Activated naive CD4-positive, alpha-beta T cell treated with anti-CD3 and anti-CD28 coated beads, Interleukin-2, amount 50 U/mL, for 24 hours (primary cell): ENCODE results near the gene NECAB2.

ENCODE experiments used
- H3K27ac Mint-ChIP-seq: one replicate; pipeline ENCODE4 v1.8.0; 2021; ENCODE audit warnings: mild to moderate bottlenecking, mixed read lengths
- H3K27me3 Mint-ChIP-seq: one replicate; pipeline ENCODE4 v1.8.0; 2021; ENCODE audit warnings: mixed read lengths
- H3K36me3 Mint-ChIP-seq: one replicate; pipeline ENCODE4 v1.8.0; 2021; ENCODE audit warnings: mixed read lengths
- H3K4me1 Mint-ChIP-seq: one replicate; pipeline ENCODE4 v1.8.0; 2021; ENCODE audit warnings: mixed read lengths
- H3K4me3 Mint-ChIP-seq: one replicate; pipeline ENCODE4 v1.8.0; 2021; ENCODE audit warnings: mild to moderate bottlenecking, mixed read lengths
- H3K9me3 Mint-ChIP-seq: one replicate; pipeline ENCODE4 v1.8.0; 2021; ENCODE audit warnings: mixed read lengths

The NECAB2 gene

DNA sequence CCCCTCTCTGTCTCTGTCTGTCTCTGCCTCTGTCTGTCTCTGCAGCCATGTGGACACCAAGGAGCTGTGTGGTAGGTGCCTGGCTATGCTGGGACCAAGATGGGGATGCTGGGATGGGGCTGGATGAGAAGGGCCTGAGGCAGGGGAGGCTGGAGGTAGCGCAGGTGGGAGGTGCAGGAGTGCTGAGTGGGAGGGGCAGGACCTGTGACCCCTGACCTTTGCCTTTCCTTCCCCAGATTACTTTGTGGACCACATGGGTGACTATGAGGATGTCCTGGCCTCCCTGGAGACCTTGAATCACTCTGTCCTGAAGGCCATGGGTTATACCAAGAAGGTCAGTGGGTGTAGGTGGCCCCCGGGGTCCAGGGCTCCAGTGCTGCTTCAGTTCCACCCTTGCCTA lies 12.8 kb downstream of the NECAB2 start:
- Mint-ChIP-seq H3K4me3 (no peak overlapping the region), H3K27ac (no peak overlapping the region), H3K9me3 (peaks cover 6% of the 10 kb centered on the region), H3K27me3 (no peaks in the 10 kb centered on the region), H3K36me3 (no peaks in the 10 kb centered on the region), H3K4me1 (no peaks in the 10 kb centered on the region)

DNA sequence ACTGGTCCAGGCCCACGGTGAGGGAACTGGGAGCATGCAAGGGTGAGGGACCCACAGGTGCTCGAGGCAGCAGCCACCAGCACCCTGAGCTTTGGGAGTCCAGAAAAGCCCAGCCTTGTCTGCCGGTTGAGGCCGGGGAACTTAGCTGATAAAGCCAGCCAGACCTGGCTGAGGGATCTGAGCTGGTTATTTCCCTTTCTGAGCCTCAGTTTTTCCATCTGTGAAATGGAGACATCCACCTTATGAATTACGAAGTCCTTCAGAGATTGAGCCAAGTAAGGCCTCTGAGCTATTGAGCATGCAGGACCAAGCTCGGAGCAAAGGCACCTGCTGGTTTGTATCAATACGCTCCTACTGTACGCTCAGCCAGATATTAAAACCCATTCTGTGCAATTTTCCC lies 13.8 kb downstream of the NECAB2 start:
- H3K4me3 Mint-ChIP-seq: no peak overlapping the region
- H3K27ac Mint-ChIP-seq: no peak overlapping the region
- no peaks in the 10 kb centered on the region for H3K36me3 Mint-ChIP-seq
- no peaks in the 10 kb centered on the region for H3K4me1 Mint-ChIP-seq
- no peaks in the 10 kb centered on the region for H3K27me3 Mint-ChIP-seq
- H3K9me3 Mint-ChIP-seq: peaks cover 6% of the 10 kb centered on the region

DNA sequence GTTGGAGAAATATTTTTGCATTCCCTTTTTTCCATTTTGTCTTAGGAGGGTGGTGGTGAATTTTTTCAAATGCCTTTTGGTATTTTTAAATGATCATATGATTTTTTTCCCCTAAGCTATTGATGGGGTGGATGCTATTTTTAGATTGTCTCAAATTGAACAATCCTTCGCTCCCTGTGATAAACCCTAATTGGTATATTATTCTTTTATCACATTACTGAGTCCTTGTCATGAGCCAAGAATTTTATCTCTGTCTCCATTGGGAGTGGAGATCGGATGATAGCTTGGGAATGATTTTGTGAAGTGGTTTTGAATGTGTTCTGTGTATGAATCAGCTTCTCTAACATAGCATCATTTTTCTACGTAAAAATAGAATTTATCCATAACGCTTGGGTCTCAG lies 15.4 kb downstream of the NECAB2 start:
- no peaks in the 10 kb centered on the region for H3K36me3 Mint-ChIP-seq

DNA sequence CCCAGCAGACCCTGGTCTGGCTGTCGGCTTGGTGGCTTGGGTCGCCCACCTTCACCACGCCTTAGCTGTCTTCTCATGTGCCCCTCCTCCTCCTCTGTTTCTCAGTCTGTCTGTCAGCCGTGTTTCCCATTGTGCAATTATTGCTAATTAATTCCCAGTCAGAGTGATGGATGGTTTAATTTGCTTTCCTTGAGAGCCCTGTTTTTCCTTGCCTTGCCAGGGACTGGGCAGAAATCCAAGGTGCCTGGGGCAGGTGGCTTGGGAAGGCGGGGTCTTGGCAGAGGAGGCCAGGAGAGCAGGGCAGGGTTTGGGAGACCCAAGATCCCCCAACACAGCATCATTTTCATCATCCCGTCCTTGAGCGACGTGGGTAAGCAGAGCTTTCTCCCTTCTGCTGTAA lies 21.3 kb downstream of the NECAB2 start:
- H3K4me3 Mint-ChIP-seq: no peak overlapping the region
- H3K36me3 Mint-ChIP-seq: no peaks in the 10 kb centered on the region
- no peak overlapping the region for H3K27ac Mint-ChIP-seq
- no peaks in the 10 kb centered on the region for H3K9me3 Mint-ChIP-seq
- H3K27me3 Mint-ChIP-seq: peaks cover 8% of the 10 kb centered on the region
- no peaks in the 10 kb centered on the region for H3K4me1 Mint-ChIP-seq

More for the DNA sequence above, 15.4 kb downstream of the NECAB2 start:
- H3K4me1 Mint-ChIP-seq: no peaks in the 10 kb centered on the region
- no peaks in the 10 kb centered on the region for H3K27me3 Mint-ChIP-seq
- H3K9me3 Mint-ChIP-seq: peaks cover 6% of the 10 kb centered on the region
- no peak overlapping the region for H3K27ac Mint-ChIP-seq
- no peak overlapping the region for H3K4me3 Mint-ChIP-seq

DNA sequence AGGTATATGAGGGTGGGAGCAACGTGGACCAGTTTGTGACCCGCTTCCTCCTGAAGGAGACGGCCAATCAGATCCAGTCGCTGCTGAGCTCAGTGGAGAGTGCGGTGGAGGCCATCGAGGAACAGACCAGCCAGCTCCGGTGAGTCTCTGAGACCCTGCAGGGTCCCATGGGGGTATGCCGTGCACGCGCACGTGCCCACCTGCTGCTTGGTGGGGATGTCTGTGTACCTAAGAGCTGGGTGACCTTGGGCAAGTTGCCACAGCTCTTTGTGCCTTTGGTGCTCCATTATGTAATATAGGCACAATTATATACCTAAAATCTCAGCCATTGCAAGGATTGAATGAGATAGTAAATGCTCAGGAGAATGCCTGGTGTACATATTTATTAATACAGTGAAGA lies 22.4 kb downstream of the NECAB2 start:
- no peak overlapping the region for H3K27ac Mint-ChIP-seq
- H3K4me1 Mint-ChIP-seq: no peaks in the 10 kb centered on the region
- H3K36me3 Mint-ChIP-seq: no peaks in the 10 kb centered on the region
- no peaks in the 10 kb centered on the region for H3K9me3 Mint-ChIP-seq
- no peak overlapping the region for H3K4me3 Mint-ChIP-seq
- peaks cover 11% of the 10 kb centered on the region for H3K27me3 Mint-ChIP-seq

DNA sequence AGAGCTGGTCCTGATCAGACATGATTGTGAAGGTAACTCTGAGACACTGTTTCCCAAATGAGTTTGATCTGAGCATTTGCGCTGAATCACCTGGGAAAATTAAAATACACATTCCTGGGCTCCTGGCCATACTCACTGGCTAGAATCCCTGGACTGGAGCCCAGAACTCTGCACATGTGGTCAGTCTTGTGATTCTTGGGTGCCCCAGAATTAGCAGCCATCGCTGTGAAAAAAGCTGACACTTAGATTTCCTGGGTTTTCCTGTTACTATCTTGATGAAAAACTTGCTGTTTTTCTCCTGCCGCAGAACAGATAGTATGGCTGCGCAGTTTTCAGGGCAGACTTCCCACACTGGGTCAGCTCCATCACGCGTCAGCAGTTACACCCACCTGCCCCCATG lies 24.6 kb downstream of the NECAB2 start:
- no peak overlapping the region for H3K27ac Mint-ChIP-seq
- H3K9me3 Mint-ChIP-seq: no peaks in the 10 kb centered on the region
- peaks cover 16% of the 10 kb centered on the region for H3K27me3 Mint-ChIP-seq
- H3K4me1 Mint-ChIP-seq: peaks cover 3% of the 10 kb centered on the region
- H3K36me3 Mint-ChIP-seq: no peaks in the 10 kb centered on the region
- H3K4me3 Mint-ChIP-seq: no peak overlapping the region

DNA sequence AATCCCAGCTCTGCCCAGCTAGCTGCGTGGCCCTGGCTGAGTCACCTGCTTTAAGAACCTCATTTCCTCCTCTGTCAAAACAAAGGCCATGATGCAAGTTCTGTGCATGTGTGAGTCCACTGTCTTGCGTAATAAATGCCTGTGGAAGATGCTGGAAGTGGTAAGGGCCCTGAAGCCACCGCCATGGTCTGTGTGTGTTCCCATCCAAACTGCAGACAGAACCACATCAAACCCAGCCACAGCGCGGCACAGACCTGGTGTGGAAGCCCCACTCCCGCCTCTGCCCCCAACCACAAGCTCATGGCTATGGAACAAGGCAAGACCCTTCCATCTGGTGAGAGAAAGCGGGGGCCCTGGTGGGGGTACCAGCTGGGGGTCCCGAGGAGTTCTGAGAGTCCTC lies 26.0 kb downstream of the NECAB2 start:
- Mint-ChIP-seq H3K4me1 (peaks cover 3% of the 10 kb centered on the region), H3K27ac (no peak overlapping the region), H3K27me3 (peaks cover 16% of the 10 kb centered on the region), H3K4me3 (no peak overlapping the region), H3K36me3 (no peaks in the 10 kb centered on the region), H3K9me3 (no peaks in the 10 kb centered on the region)

DNA sequence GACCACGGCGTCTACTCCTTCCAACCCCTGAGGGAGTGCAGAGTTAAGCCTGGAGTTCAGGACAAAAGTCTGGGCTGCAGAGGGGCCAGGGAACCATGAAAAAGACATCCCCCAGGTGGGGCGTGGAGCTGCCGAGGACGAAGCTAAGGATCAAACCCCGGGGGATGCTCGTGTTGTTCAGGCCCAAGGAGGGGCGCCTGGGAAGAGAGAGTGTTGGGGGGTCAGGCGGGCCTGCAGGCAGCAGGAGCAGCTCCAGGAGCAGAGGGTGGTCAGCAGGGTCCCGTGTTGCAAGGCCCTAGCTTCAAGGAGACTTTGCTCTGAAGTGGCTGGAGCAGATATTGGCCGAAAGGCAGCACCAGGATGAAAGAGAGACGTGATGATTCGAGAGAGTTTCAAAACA lies 26.7 kb downstream of the NECAB2 start:
- Mint-ChIP-seq H3K4me3 (no peak overlapping the region), H3K4me1 (peaks cover 3% of the 10 kb centered on the region), H3K9me3 (no peaks in the 10 kb centered on the region), H3K36me3 (no peaks in the 10 kb centered on the region), H3K27ac (no peak overlapping the region), H3K27me3 (peaks cover 16% of the 10 kb centered on the region)

DNA sequence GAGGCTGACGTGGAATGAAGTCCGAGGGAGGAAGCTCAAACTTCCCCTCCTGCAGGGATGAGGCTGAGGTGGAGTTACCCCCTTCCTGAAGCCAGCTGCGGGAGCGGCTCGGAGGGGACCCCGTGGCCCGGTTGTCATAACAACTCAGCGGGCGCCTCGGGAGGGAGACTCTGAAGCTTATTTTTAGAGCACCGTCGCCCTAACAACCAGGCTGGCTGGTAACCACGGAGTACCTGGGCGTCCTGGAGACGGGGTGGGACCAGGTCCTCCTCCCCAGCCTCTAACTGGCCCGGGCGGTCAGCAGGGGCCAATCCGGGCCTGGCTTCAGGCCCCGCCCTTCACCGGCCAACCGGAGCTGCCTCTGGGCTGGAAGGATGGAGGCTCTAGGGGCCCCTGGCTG lies 27.7 kb downstream of the NECAB2 start:
- H3K4me3 Mint-ChIP-seq: no peak overlapping the region
- peaks cover 12% of the 10 kb centered on the region for H3K27me3 Mint-ChIP-seq
- H3K27ac Mint-ChIP-seq: no peak overlapping the region
- peaks cover 3% of the 10 kb centered on the region for H3K4me1 Mint-ChIP-seq
- no peaks in the 10 kb centered on the region for H3K36me3 Mint-ChIP-seq
- H3K9me3 Mint-ChIP-seq: no peaks in the 10 kb centered on the region

DNA sequence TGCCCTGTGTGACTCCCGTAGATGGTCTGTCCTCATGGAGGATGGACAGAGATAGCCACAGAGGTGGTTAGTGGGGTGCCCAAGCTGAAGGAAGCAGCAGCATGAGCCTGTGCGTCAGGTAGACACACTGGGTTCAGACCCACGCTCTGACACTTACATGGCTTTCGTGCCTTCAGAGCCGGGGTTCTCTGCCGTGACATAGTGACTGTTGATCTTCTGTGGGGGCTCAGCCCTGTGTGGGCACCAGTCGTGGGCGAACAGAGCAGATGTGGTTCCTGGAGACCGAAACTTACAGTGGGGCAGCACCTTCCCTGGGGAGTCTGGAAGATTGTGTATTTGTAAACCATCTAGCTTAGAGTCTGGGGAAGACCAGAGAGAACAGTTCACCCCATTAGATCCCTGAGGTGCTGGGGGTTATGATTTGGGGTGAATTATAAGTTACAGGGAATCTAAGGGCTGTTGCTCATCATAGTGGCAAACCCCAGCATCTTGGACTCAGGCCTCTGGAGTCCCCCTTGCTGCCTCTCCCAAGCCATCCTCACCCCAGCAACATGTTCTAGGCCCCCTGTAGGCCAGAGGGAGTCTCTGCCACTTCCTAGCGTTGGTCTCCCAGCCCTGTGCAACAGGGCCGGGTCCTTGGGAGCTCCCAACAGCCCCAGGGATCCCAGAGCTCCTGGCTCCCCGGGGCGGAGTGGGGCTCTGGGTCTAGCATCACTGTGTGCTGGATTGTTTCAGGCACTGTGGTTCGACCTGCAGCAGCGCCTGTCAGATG lies 28.6 kb downstream of the NECAB2 start:
- Mint-ChIP-seq H3K4me1 (peaks cover 3% of the 10 kb centered on the region), H3K27me3 (peaks cover 12% of the 10 kb centered on the region), H3K27ac (no peak overlapping the region), H3K9me3 (no peaks in the 10 kb centered on the region), H3K36me3 (no peaks in the 10 kb centered on the region), H3K4me3 (no peak overlapping the region)

DNA sequence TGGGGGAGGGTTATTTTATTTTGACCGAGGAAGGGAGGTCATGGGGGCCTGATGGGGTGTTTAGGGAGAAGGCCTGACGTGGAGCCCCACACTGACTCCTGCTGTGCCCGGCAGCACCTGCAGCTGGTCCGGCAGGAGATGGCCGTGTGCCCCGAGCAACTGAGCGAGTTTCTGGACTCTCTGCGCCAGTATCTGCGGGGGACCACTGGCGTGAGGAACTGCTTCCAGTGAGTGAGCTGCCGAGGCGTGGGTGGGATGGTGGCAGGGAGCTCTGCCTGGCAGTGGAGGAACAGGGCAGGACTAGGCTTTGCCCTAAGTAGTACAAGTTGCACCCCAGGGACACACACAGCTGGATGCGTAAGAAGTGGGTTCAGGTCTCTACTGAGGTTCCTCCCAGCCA lies 30.0 kb downstream of the NECAB2 start:
- Mint-ChIP-seq H3K36me3 (no peaks in the 10 kb centered on the region), H3K4me1 (peaks cover 3% of the 10 kb centered on the region), H3K4me3 (no peak overlapping the region), H3K27me3 (peaks cover 12% of the 10 kb centered on the region), H3K9me3 (no peaks in the 10 kb centered on the region), H3K27ac (no peak overlapping the region)

DNA sequence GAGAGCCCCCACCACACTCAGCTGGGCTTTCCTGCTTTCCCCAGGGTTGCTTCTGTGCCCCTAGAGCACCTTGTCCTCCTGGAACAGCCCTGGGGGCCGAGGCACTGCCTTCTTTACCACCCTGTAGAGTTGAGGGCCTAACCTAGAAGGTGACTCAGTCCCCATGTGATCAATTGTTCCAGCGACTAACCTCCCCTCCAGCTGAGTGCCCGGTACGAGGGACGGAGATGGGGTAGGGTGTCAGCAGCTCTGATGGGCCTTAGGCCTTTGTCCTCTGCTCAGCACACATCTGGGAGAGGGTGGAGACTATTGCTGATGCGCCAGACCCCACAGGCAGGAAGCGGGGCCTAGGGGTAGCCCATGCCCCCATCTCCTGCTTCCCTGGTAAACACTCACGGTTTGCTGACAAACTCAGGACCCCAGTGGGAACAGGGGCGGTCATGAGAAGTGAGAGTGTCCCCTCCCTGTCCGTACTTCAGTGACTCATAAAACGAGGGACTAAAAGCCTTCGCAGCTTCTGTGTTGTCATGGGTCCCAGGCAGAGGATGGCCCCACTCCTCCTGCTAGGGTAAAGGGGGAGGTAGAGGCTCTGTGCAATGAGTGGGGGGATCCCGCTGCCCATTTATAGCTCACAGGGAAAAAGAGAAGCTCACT lies 33.1 kb downstream of the NECAB2 start:
- no peaks in the 10 kb centered on the region for H3K9me3 Mint-ChIP-seq
- peaks cover 4% of the 10 kb centered on the region for H3K27me3 Mint-ChIP-seq
- H3K27ac Mint-ChIP-seq: no peak overlapping the region
- no peaks in the 10 kb centered on the region for H3K36me3 Mint-ChIP-seq
- no peak overlapping the region for H3K4me3 Mint-ChIP-seq
- H3K4me1 Mint-ChIP-seq: peaks cover 1% of the 10 kb centered on the region

DNA sequence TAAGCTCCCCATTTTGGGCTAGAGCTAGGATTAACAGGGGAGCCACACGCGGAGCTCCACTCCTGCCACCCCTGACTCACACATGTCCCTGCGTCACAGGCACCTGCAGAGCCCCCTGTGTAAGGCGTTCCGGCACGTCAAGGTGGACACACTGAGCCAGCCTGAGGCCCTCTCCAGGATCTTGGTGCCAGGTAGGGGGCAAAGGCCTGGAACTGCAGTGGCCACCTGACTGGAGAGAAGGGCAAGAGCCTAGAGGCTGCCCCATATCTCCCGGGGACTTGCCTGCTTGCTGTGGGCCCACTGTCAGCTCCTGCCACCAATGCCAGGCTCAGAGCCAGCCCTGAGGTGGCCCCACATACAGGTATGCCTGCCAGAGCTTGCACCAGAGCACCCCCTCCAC lies 33.7 kb downstream of the NECAB2 start:
- no peaks in the 10 kb centered on the region for H3K9me3 Mint-ChIP-seq
- no peaks in the 10 kb centered on the region for H3K4me1 Mint-ChIP-seq
- H3K27ac Mint-ChIP-seq: no peak overlapping the region
- H3K36me3 Mint-ChIP-seq: no peaks in the 10 kb centered on the region
- H3K4me3 Mint-ChIP-seq: no peak overlapping the region
- no peaks in the 10 kb centered on the region for H3K27me3 Mint-ChIP-seq

DNA sequence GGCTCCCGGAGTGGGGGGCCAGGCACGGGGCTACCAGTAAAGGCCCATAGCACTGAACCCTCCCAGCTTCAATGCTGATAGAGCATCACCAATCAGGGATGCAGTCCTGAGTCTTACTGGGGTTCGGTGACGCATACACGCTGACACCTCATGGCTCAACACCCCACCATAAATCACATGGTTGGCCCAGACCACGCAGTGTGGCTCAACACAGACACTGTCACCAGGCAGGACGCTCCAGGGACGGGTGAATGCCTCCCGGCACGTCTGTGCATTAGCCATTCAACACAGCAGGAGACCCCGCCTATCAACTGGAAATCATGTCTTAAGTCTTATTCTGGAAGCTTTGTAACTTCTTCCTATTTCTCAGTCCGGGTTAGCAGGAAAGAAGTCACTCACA lies 35.0 kb downstream of the NECAB2 start:
- Mint-ChIP-seq H3K9me3 (no peaks in the 10 kb centered on the region), H3K4me1 (no peaks in the 10 kb centered on the region), H3K27me3 (no peaks in the 10 kb centered on the region), H3K4me3 (no peak overlapping the region), H3K36me3 (no peaks in the 10 kb centered on the region), H3K27ac (no peak overlapping the region)

DNA sequence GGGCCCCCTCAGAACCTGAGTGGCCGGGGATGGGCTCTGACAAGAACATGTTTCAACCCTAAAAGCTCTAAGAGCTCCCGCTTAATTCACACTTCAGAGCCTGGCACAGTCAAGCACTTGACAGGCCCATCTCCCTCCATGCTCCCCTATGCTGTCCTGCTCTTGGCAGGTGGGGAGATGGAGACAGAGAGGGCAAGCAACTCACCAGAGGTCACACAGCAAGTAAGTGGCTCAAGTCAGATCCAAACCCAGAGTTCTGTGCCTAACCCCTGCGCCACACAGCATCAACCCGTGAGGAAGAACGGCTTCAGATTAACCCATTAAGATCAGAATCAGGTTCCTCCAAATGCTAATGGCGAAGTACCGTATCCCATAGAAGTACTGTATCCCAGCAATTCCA lies 36.4 kb downstream of the NECAB2 start:
- H3K9me3 Mint-ChIP-seq: no peaks in the 10 kb centered on the region
- no peaks in the 10 kb centered on the region for H3K27me3 Mint-ChIP-seq
- H3K4me3 Mint-ChIP-seq: no peak overlapping the region
- no peaks in the 10 kb centered on the region for H3K4me1 Mint-ChIP-seq
- no peak overlapping the region for H3K27ac Mint-ChIP-seq
- no peaks in the 10 kb centered on the region for H3K36me3 Mint-ChIP-seq

DNA sequence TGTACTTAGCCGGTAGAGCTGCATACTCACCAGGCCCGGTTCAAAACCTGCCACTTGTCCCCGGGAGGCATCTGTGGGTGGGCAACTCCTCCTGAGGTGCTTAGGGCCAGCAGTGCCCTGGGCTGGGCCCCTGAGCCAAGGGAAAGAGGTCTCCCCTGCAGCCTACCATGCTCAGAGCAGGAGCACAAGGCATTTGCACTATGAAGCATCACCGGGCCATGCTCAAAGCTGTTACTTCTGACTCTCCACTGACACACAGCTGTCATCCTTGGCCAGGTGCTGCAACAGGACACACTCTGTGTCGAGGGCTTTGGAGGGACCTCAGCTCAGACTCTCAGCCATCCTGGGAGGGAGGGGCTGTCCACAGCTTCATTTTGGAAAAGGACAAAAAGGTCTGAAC lies 37.3 kb downstream of the NECAB2 start:
- Mint-ChIP-seq H3K27ac (no peak overlapping the region), H3K4me1 (no peaks in the 10 kb centered on the region), H3K4me3 (no peak overlapping the region), H3K36me3 (no peaks in the 10 kb centered on the region), H3K27me3 (no peaks in the 10 kb centered on the region), H3K9me3 (no peaks in the 10 kb centered on the region)

DNA sequence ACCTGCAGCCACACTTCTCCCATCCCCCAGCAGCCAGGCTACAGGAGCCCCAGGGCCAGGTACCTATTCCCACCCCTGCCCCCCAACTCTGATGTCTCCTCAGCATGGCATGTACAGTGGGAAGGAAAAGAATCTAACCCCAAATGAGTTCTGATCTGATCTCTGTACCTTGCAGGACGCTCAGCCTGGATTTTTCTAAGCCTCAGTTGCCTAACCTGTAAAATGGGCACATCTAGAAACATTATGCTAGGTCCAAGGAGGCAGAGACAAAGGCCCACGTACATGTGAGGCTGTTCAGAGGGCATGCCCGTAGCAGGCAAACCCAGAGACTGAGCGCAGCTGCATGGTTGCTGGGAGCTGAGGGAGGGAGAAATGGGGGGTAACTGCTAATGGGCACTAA lies 39.5 kb downstream of the NECAB2 start:
- H3K9me3 Mint-ChIP-seq: no peaks in the 10 kb centered on the region
- H3K27ac Mint-ChIP-seq: no peak overlapping the region
- H3K4me1 Mint-ChIP-seq: no peaks in the 10 kb centered on the region
- H3K27me3 Mint-ChIP-seq: no peaks in the 10 kb centered on the region
- no peaks in the 10 kb centered on the region for H3K36me3 Mint-ChIP-seq
- H3K4me3 Mint-ChIP-seq: no peak overlapping the region
